ENCODE results near the gene LSS. TPM values are rescaled to one million over a fixed set of nuclear protein-coding genes. Genes with fewer than 3 reads are reported as not detected.
"Not testable (repeated sequence)": the region's sequence is repeated elsewhere in the genome, so short reads cannot be mapped to it uniquely, and the experiment has no call there.

The LSS gene
- total and polyA plus RNA-seq, 4 donors, result 9.3 to 85.2 (median 56.1) TPM

DNA sequence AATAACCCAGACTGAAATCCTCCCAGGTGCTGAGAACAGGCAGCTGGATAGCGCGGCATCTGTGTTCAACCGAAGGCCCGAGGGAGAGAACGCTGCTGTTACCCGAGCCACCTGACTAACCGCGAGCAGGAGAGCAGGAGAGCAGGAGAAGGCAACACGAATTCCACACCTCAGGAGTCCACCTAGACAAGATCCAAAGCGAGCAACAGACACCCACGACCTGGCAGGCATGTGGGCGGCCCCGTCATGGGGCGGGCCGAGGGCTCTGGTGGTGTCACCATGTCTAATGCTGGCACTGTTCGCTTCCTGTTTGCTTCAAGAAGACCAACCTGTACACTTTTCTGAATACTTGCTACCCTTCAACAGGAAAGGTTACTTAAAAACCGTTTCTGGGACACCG lies 23.4 kb downstream of the LSS start:
- DNase-seq, result peak; percentile 27 to 45

DNA sequence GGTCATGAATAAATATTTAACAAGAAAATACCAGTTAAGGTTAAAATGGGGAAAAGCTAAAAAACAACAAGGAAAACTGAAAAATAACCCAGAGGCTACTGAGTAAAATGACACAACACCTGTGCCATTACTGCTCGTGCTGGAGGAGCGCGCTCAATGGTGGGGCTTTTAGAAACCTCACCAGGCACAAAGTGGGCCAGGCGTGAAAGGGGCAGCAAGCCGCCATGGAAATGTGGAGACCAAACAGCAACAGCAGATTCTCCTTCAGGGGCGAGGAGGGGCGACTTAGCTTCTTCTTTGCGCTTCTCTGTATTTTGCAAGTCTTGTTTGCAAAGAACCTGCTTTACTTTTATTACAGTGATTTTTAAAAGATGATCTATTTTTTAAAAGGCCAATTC lies 25.4 kb downstream of the LSS start:
- DNase-seq (peak in 1 of 2 donors; percentile 11), ATAC-seq (ENCODE audit: low FRiP score) (no peak)
- Histone ChIP-seq H3K27ac (ENCODE audit: low read depth in 1 of 2, low read length in 2 of 2) (no peak overlapping the region), H3K27me3 (ENCODE audit: control insufficient read depth in 1 of 2, insufficient read depth in 2 of 2, low read length in 1 of 2) (no peaks in the 10 kb centered on the region), H3K4me3 (ENCODE audit: low read length in 2 of 2) (no peak overlapping the region), H3K4me1 (ENCODE audit: control insufficient read depth in 1 of 2, insufficient read depth in 2 of 2, low read length in 2 of 2) (no peaks in the 10 kb centered on the region), H3K36me3 (ENCODE audit: control insufficient read depth in 1 of 2, insufficient read depth in 2 of 2, low read length in 1 of 2) (peaks cover 5 to 10% of the 10 kb centered on the region in 2 donors), H3K9me3 (ENCODE audit: control insufficient read depth, low read length) (no peaks in the 10 kb centered on the region)
- intact Hi-C loops (cut with DNase I), result no loop called here
- 94 to 95% methylated on average over 8 of the region's 8 CpGs for WGBS, 2 donors

More for the DNA sequence above, 23.4 kb downstream of the LSS start:
- H3K9me3 ChIP-seq (ENCODE audit: control insufficient read depth, low read length), result no peaks in the 10 kb centered on the region
- H3K4me1 ChIP-seq (ENCODE audit: control insufficient read depth in 1 of 2, insufficient read depth in 2 of 2, low read length in 2 of 2), result no peaks in the 10 kb centered on the region
- peaks cover 4 to 7% of the 10 kb centered on the region in 2 donors for H3K36me3 ChIP-seq (ENCODE audit: control insufficient read depth in 1 of 2, insufficient read depth in 2 of 2, low read length in 1 of 2)
- WGBS, 2 donors, result 89 to 90% methylated on average over 18 of the region's 18 CpGs
- H3K27me3 ChIP-seq (ENCODE audit: control insufficient read depth in 1 of 2, insufficient read depth in 2 of 2, low read length in 1 of 2), result no peaks in the 10 kb centered on the region
- ATAC-seq (ENCODE audit: low FRiP score), result no peak
- no peak overlapping the region for H3K4me3 ChIP-seq (ENCODE audit: low read length in 2 of 2)
- intact Hi-C loops (cut with DNase I), result loop anchor here in 1 of 2 donors (5.0 kb wide), 1 partner anchor 48 kb away; the partner anchor contains the start of gene FTCD
- H3K27ac ChIP-seq (ENCODE audit: low read depth in 1 of 2, low read length in 2 of 2), result no peak overlapping the region

DNA sequence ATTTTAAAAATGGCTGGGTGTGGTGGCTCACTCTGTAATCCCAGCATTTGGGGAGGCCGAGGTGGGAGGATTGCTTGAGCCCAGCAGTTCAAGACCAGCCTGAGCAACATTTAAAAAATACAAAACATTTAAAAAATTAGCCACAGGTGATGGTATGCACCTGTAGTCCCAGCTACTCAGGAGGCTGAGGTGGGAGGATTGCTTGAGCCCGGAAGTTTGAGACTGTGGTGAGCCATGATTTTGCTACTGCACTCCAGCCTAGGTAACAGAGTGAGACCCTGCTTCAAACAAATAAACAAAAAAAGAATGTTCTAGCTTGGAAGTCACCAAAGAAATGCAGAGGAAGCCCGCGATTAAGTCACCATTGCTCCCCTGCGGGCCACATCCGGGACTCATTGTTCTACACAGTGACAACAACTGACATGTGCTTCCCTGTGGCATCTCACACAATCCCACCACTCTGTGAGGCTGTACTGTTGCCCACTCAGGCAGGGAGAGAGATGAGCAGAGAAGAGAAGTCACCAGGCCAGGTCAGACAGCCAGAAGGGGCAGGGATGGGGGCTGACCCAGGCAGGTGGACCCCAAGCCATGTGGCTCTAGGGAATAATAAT lies 25.9 kb downstream of the LSS start:
- WGBS, 2 donors, result 93 to 94% methylated on average over 6 of the region's 6 CpGs
- H3K4me3 ChIP-seq (ENCODE audit: low read length in 2 of 2), result no peak overlapping the region
- no peak overlapping the region for H3K27ac ChIP-seq (ENCODE audit: low read depth in 1 of 2, low read length in 2 of 2)
- no peaks in the 10 kb centered on the region for H3K4me1 ChIP-seq (ENCODE audit: control insufficient read depth in 1 of 2, insufficient read depth in 2 of 2, low read length in 2 of 2)
- no peak for ATAC-seq (ENCODE audit: low FRiP score)
- DNase-seq, result peak; percentile 19 to 27
- H3K36me3 ChIP-seq (ENCODE audit: control insufficient read depth in 1 of 2, insufficient read depth in 2 of 2, low read length in 1 of 2), result peaks cover 5 to 10% of the 10 kb centered on the region in 2 donors
- intact Hi-C loops (cut with DNase I), result no loop called here
- no peaks in the 10 kb centered on the region for H3K9me3 ChIP-seq (ENCODE audit: control insufficient read depth, low read length)
- H3K27me3 ChIP-seq (ENCODE audit: control insufficient read depth in 1 of 2, insufficient read depth in 2 of 2, low read length in 1 of 2), result no peaks in the 10 kb centered on the region

DNA sequence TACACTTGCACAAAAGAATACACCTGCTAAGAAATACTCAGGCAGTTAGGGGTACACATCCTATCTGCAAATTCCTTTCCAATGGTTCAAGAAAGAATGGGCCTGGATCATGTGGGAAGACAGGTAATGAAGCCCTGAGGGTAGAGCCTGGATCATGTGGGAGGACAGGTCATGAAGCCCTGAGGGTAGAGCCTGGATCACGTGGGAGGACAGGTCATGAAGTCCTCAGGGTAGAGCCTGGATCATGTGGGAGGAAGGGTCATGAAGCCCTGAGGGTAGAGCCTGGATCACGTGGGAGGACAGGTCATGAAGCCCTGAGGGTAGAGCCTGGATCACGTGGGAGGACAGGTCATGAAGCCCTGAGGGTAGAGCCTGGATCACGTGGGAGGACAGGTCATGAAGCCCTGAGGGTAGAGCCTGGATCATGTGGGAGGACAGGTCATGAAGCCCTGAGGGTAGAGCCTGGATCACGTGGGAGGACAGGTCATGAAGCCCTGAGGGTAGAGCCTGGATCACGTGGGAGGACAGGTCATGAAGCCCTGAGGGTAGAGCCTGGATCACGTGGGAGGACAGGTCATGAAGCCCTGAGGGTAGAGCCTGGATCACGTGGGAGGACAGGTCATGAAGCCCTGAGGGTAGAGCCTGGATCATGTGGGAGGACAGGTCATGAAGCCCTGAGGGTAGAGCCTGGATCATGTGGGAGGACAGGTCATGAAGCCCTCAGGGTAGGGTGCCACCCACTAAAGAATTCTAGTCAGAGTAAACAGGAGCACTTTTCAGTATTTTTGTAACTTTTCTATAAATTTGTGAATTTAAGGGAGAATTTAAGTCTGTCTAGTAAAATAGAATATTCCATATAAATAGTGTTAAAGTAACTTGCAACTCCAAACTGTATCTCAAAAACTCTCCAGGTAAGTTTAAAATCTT lies 27.4 kb downstream of the LSS start:
- WGBS, 2 donors, result 83 to 95% methylated on average over 3 of the region's 8 CpGs
- H3K4me1 ChIP-seq (ENCODE audit: control insufficient read depth in 1 of 2, insufficient read depth in 2 of 2, low read length in 2 of 2); H3K36me3 ChIP-seq (ENCODE audit: control insufficient read depth in 1 of 2, insufficient read depth in 2 of 2, low read length in 1 of 2); ATAC-seq (ENCODE audit: low FRiP score); H3K4me3 ChIP-seq (ENCODE audit: low read length in 2 of 2); DNase-seq; H3K27me3 ChIP-seq (ENCODE audit: control insufficient read depth in 1 of 2, insufficient read depth in 2 of 2, low read length in 1 of 2); H3K27ac ChIP-seq (ENCODE audit: low read depth in 1 of 2, low read length in 2 of 2); H3K9me3 ChIP-seq (ENCODE audit: control insufficient read depth, low read length); intact Hi-C loops (cut with DNase I): not testable (repeated sequence)

- intact Hi-C loops (cut with DNase I), result no loop called here
- no peaks in the 10 kb centered on the region for H3K4me1 ChIP-seq (ENCODE audit: control insufficient read depth in 1 of 2, insufficient read depth in 2 of 2, low read length in 2 of 2)
- no peaks in the 10 kb centered on the region for H3K9me3 ChIP-seq (ENCODE audit: control insufficient read depth, low read length)
- DNase-seq (peak in 1 of 2 donors; percentile 33), ATAC-seq (ENCODE audit: low FRiP score) (no peak)
- H3K27ac ChIP-seq (ENCODE audit: low read depth in 1 of 2, low read length in 2 of 2), result no peak overlapping the region
- H3K4me3 ChIP-seq (ENCODE audit: low read length in 2 of 2), result no peak overlapping the region
- peaks cover 7 to 15% of the 10 kb centered on the region in 2 donors for H3K36me3 ChIP-seq (ENCODE audit: control insufficient read depth in 1 of 2, insufficient read depth in 2 of 2, low read length in 1 of 2)
- 80 to 85% methylated on average over 13 of the region's 13 CpGs for WGBS, 2 donors
- no peaks in the 10 kb centered on the region for H3K27me3 ChIP-seq (ENCODE audit: control insufficient read depth in 1 of 2, insufficient read depth in 2 of 2, low read length in 1 of 2)
Measured at GRCh38 chr21:46199436-46200373, 28.9 kb downstream of the LSS start.

DNA sequence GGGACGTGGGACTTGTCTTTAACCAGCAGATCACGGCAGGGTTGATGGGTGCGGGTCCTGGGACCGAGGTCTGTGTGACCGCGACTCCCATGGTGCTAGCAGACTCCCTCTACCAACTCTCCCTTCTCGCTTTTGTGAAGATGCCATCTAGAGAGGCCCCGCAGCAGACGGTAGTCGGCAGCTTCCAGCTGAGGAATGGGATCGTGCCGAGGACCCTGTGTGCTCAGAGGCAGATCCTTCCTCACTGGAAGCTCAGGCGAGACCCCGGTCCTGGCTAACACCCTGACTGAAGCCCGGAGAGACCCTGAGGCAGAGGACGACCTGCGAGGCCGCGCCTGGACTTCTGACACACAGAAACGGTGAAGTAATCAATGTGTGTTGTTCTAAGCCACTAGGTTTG lies 31.8 kb downstream of the LSS start:
- DNase-seq (peak; percentile 32 to 57), ATAC-seq (ENCODE audit: low FRiP score) (no peak)
- peaks cover 5 to 19% of the 10 kb centered on the region in 2 donors for H3K36me3 ChIP-seq (ENCODE audit: control insufficient read depth in 1 of 2, insufficient read depth in 2 of 2, low read length in 1 of 2)
- H3K4me1 ChIP-seq (ENCODE audit: control insufficient read depth in 1 of 2, insufficient read depth in 2 of 2, low read length in 2 of 2), result no peaks in the 10 kb centered on the region
- intact Hi-C loops (cut with DNase I), result no loop called here
- no peaks in the 10 kb centered on the region for H3K27me3 ChIP-seq (ENCODE audit: control insufficient read depth in 1 of 2, insufficient read depth in 2 of 2, low read length in 1 of 2)
- WGBS, 2 donors, result 86 to 87% methylated on average over 20 of the region's 20 CpGs
- H3K9me3 ChIP-seq (ENCODE audit: control insufficient read depth, low read length), result no peaks in the 10 kb centered on the region
- no peak overlapping the region for H3K27ac ChIP-seq (ENCODE audit: low read depth in 1 of 2, low read length in 2 of 2)
- H3K4me3 ChIP-seq (ENCODE audit: low read length in 2 of 2), result no peak overlapping the region

- H3K36me3 ChIP-seq (ENCODE audit: control insufficient read depth in 1 of 2, insufficient read depth in 2 of 2, low read length in 1 of 2), result peaks cover 5 to 19% of the 10 kb centered on the region in 2 donors
- H3K9me3 ChIP-seq (ENCODE audit: control insufficient read depth, low read length), result no peaks in the 10 kb centered on the region
- no peaks in the 10 kb centered on the region for H3K27me3 ChIP-seq (ENCODE audit: control insufficient read depth in 1 of 2, insufficient read depth in 2 of 2, low read length in 1 of 2)
- intact Hi-C loops (cut with DNase I), result no loop called here
- no peak overlapping the region for H3K27ac ChIP-seq (ENCODE audit: low read depth in 1 of 2, low read length in 2 of 2)
- WGBS, 2 donors, result 91 to 92% methylated on average over 20 of the region's 20 CpGs
- no peaks in the 10 kb centered on the region for H3K4me1 ChIP-seq (ENCODE audit: control insufficient read depth in 1 of 2, insufficient read depth in 2 of 2, low read length in 2 of 2)
- no peak overlapping the region for H3K4me3 ChIP-seq (ENCODE audit: low read length in 2 of 2)
- DNase-seq (peak; percentile 29 to 49), ATAC-seq (ENCODE audit: low FRiP score) (no peak)
Measured at GRCh38 chr21:46195595-46196195, 32.9 kb downstream of the LSS start.

Measured in aorta (tissue), 5 donors.